Stimulated activated CD4-positive, alpha-beta T cell treated with anti-CD3 and anti-CD28 coated beads, TNF-alpha, amount 100 ng/mL, for 24 hours (primary cell): Measurements from ENCODE around the gene CYP26B1.

ENCODE experiments used
- DNase-seq, 3 experiments: peaks; one replicate each; pipeline ENCODE4 v3.0.0-alpha.2; 2020; ENCODE audit warnings: low read depth in 3 of 3

Gene CYP26B1

GRCh38 chr2:72082021-72082601, 65.6 kb downstream of the CYP26B1 start:
- DNase-seq, result no peak

GRCh38 chr2:72081451-72081850, 66.2 kb downstream of the CYP26B1 start:
- DNase-seq, result no peak

GRCh38 chr2:72080286-72081145, 67.1 kb downstream of the CYP26B1 start:
- no peak for DNase-seq
